Progenitor cell of endocrine pancreas (in vitro differentiated cells): ENCODE data around the gene RAC3. TPM values are rescaled to one million over a fixed set of nuclear protein-coding genes. Genes with fewer than 3 reads are reported as not detected.

Experiments used
- DNase-seq: peaks from one replicate; pipeline ENCODE4 v3.0.0; 2021; ENCODE audit warnings: low spot score; ENCODE audit not compliant: unreplicated experiment
- H3K27ac Mint-ChIP-seq: 2 replicates; pipeline ENCODE4 v1.8.0; 2021; ENCODE audit warnings: mild to moderate bottlenecking, moderate library complexity, mixed read lengths
- H3K27me3 Mint-ChIP-seq: 2 replicates; pipeline ENCODE4 v1.8.0; 2021; ENCODE audit warnings: mixed read lengths
- H3K36me3 Mint-ChIP-seq: 2 replicates; pipeline ENCODE4 v1.8.0; 2022; ENCODE audit warnings: mixed read lengths; ENCODE audit not compliant: insufficient read depth
- H3K4me1 Mint-ChIP-seq: 2 replicates; pipeline ENCODE4 v1.8.0; 2021; ENCODE audit warnings: low read depth, mixed read lengths
- H3K4me3 Mint-ChIP-seq: 2 replicates; pipeline ENCODE4 v1.8.0; 2021; ENCODE audit warnings: low read depth, mild to moderate bottlenecking, moderate library complexity, mixed read lengths
- H3K9me3 Mint-ChIP-seq: 2 replicates; pipeline ENCODE4 v1.8.0; 2021; ENCODE audit warnings: low read depth, mixed read lengths
- total RNA-seq: library from RNA; stranded (reverse); gene quantifications from 2 replicates; pipeline ENCODE4 v1.2.1, GENCODE V29; 2021
- TF ChIP-seq, protein P1 (sequence below): fragments of 200-600 bp; sonication (generic); IDR thresholded peaks from one replicate; pipeline ENCODE4 v1.5.0; 2021; ENCODE audit warnings: antibody characterized with exemption, mild to moderate bottlenecking; ENCODE audit not compliant: unreplicated experiment

The RAC3 gene
- total RNA-seq, 1 donor from 2014 or later = 25.2 TPM

DNA sequence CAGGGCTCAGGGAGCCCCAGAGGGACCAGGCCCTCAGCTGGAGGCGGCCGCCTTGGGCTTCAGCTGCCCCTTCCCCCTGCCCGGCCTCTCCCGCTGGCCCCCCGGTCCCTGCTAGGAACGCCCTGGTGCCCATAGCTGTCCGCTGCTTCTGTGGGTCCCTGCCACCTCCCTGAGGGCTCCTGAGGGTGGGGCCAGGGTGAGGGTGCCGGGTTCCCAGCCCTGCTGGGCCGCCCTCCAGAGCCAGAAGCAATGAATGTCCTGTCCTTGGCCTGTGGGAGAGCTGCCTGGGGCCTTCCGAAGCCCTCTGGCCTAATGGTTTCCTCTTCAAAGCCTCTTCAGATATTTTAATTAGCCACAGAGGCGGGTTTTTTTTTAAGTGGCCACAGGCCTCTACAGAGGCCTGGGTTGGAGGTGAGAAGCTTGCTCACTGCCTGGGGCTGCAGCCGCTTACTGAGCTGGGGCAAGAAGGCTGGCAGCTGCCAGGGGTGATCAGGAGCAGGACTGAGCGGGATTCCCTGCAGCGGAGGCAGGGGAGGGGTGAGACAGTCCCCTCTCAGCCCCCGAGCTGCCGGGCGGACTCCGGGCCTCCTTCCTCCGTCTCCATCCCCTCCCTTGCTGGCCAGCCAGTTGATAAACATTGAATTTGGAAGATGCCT, 18.7 kb upstream of the RAC3 start:
- DNase-seq = no peak
- Mint-ChIP-seq H3K36me3 (no peaks in the 10 kb centered on the region), H3K27me3 (no peaks in the 10 kb centered on the region), H3K9me3 (no peaks in the 10 kb centered on the region), H3K4me3 (no peak overlapping the region), H3K4me1 (no peaks in the 10 kb centered on the region), H3K27ac (no peak overlapping the region)
- TF ChIP-seq, protein P1, sequence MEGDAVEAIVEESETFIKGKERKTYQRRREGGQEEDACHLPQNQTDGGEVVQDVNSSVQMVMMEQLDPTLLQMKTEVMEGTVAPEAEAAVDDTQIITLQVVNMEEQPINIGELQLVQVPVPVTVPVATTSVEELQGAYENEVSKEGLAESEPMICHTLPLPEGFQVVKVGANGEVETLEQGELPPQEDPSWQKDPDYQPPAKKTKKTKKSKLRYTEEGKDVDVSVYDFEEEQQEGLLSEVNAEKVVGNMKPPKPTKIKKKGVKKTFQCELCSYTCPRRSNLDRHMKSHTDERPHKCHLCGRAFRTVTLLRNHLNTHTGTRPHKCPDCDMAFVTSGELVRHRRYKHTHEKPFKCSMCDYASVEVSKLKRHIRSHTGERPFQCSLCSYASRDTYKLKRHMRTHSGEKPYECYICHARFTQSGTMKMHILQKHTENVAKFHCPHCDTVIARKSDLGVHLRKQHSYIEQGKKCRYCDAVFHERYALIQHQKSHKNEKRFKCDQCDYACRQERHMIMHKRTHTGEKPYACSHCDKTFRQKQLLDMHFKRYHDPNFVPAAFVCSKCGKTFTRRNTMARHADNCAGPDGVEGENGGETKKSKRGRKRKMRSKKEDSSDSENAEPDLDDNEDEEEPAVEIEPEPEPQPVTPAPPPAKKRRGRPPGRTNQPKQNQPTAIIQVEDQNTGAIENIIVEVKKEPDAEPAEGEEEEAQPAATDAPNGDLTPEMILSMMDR = no peak

DNA sequence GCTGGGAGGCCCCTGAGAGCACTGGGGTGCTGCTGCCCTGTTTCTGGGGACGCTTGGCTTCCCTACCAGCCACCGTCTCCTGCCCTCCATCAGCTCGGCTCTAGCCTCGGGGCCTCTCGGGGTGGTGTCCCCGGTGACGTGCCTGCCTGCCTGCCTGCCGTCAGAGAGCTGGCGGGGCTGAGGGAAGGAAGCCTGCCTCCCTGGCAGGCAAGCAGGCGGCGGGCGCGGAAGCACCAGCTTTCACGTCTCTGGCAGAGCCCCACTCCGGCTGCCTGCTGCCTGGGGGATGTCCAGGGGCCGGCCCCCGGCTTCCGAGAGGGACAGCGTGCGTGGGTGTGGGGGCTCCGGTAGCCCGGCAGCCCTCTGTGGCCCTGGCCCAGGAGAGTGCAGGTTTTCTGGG, 18.1 kb upstream of the RAC3 start:
- no peak for DNase-seq
- H3K27ac Mint-ChIP-seq = no peak overlapping the region
- no peaks in the 10 kb centered on the region for H3K27me3 Mint-ChIP-seq
- H3K9me3 Mint-ChIP-seq = no peaks in the 10 kb centered on the region
- H3K4me3 Mint-ChIP-seq = no peak overlapping the region
- TF ChIP-seq, protein P1 = no peak
- no peaks in the 10 kb centered on the region for H3K4me1 Mint-ChIP-seq
- no peaks in the 10 kb centered on the region for H3K36me3 Mint-ChIP-seq

DNA sequence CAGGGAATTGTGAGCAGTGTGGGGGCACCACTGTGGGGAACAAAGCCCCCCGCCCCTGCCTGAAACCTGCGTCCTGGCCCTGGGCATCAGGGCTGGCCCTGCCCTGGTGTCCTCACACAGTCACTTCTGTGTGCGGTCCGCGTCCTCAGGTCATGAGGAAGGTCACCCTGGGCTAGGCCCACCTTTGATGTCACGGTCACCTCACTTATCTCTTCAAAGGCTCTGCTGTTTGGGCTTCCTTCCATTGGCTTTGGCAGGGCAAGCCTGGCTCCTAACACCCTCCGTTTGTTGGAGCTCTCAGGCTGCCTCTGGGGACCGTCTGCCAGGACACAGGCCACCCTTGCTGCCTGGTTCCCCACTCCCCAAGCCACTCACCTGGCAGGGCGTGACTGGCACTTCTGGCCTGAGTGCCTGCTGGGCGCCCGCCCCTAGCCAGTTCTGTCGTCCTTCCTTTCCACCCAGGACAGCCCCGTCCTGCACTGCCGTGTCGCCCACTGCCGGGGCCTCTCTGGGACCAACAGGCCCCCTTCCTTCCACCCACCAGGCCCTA, 17.6 kb upstream of the RAC3 start:
- Mint-ChIP-seq H3K27me3 (no peaks in the 10 kb centered on the region), H3K4me3 (no peak overlapping the region), H3K4me1 (no peaks in the 10 kb centered on the region), H3K27ac (no peak overlapping the region), H3K36me3 (peaks cover 2% of the 10 kb centered on the region), H3K9me3 (no peaks in the 10 kb centered on the region)
- TF ChIP-seq, protein P1 = no peak
- no peak for DNase-seq

DNA sequence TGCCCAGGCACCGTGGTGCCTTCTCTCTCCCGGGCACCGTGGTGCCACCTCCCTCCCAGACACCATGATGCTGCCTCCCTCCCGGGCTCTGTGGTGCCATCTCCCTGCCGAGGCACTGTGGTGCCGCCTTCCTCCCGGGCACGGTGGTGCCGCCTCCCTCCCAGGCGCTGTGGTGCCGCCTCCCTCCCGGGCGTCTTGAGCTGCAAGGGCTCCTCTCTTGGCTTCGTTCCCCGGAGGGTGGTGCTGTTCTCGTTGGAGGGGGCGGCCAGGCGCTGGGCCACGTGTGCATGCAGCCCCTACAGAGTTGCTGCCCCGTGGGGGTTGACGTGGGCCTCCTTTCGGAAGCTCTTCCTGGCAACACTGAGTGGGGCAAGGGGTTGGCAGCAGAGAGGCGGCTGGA, 17.0 kb upstream of the RAC3 start:
- TF ChIP-seq, protein P1 = no peak
- no peak for DNase-seq
- H3K36me3 Mint-ChIP-seq = peaks cover 2% of the 10 kb centered on the region
- no peaks in the 10 kb centered on the region for H3K27me3 Mint-ChIP-seq
- no peak overlapping the region for H3K27ac Mint-ChIP-seq
- H3K9me3 Mint-ChIP-seq = no peaks in the 10 kb centered on the region
- H3K4me3 Mint-ChIP-seq = no peak overlapping the region
- no peaks in the 10 kb centered on the region for H3K4me1 Mint-ChIP-seq

DNA sequence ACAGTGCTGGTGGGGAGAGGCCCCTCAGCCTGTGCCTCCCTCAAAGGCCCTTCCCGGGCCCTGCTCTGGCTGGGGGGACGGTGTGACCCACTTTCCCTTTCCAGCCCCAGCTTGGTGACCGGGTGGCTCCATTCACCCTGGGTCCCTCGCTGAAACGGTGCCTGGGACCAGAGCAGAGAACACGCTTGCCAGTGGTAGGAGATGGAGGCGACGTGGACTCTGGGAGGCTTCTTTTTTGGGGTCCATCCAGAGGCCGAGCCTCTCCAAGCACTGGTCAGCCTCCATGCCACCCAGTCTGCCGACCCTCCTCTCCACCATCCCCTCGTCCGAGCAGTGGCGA, 16.5 kb upstream of the RAC3 start:
- no peaks in the 10 kb centered on the region for H3K9me3 Mint-ChIP-seq
- TF ChIP-seq, protein P1 = no peak
- no peaks in the 10 kb centered on the region for H3K4me1 Mint-ChIP-seq
- DNase-seq = no peak
- no peaks in the 10 kb centered on the region for H3K27me3 Mint-ChIP-seq
- H3K4me3 Mint-ChIP-seq = no peak overlapping the region
- H3K36me3 Mint-ChIP-seq = peaks cover 2% of the 10 kb centered on the region
- H3K27ac Mint-ChIP-seq = no peak overlapping the region
